Esophagus mucosa (tissue), 1 donor: Measurements from ENCODE around the gene RPL21. TPM values are rescaled to one million over a fixed set of nuclear protein-coding genes. Genes with fewer than 3 reads are reported as not detected.

Experiments used
- ATAC-seq: fragments of 200-7000 bp; cut with Tn5 transposase; one replicate; pipeline ENCODE4 v1.9.1; 2020
- total RNA-seq: library from RNA; stranded (reverse); gene quantifications from one replicate; pipeline ENCODE4 v1.2.4, GENCODE V29; 2023
- donor health status: DM: yes; HTN: yes; CAD: no.

RPL21 gene
- total RNA-seq, 1 donor from 2014 or later, result 1,003 TPM

DNA sequence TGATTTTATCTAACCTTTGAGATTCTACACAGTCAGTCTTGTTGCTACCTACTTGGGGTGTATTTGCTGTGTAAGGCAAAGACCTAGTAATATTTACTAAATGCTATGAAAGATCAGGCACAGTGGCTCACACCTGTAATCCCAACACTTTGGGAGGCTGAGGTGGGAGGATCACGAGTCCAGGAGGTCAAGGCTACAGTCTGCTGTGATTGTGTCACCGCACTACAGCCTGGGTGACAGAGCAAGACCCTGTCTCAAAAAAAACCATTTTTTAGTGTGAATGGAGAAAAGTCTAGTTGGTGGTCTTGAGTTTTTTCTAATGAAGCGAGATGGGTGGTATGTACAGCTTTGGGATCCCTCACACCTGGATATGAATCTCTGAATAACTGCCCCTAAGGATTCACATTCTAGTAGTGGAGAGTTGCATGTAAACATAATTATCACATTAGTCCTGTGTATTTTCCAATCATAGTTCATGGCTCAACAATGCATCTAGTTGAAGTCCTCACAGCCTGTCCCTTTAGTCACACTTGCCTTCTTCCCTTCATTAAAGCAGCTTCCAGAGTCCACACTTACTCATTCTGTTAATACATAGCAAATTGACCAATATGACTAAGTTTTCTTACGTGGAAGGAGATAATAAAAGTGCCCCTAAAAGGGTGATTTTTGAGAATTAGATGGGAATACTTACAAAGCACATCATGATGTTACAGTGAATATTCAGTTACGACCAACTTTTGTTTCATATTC, 7.5 kb downstream of the RPL21 start:
- ATAC-seq, result no peak

DNA sequence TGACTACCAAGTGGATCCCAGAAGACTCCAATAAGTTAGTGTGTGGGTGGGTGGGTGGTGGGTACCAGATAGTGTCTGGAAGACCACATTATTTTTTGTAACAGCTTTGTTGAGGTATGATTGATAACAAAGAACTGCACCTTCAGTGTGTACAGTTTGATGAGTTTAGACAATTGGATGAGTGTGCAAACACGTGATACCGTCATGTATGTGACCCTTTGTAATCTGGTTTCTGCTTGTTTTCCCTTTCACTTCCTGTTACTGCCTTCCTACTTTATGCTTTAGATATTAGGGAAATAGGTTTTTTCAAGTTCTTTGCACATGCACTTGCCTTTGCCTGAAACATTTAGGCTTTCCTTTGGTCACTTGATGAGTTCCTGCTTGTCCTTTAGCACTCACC, 8.5 kb downstream of the RPL21 start:
- ATAC-seq, result peak; percentile 32

DNA sequence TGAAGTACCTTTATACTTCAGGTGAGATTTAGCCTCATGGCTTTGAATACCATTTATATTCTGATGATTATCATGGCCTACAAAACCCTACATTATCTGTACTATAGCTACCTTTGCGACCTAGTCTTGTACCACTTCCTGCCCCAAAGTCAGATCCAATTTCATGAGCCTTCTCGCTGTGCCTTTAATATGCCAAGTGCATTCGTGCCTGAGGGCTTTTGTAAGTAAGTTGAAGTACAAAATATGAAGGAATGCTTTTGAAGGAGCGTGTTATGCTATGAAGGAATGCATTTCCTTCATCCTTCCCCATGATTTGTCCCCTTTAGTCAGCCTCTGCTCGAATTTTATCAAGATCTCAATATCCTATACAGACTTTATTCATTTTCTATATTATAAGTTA, 10.0 kb downstream of the RPL21 start:
- ATAC-seq, result no peak

DNA sequence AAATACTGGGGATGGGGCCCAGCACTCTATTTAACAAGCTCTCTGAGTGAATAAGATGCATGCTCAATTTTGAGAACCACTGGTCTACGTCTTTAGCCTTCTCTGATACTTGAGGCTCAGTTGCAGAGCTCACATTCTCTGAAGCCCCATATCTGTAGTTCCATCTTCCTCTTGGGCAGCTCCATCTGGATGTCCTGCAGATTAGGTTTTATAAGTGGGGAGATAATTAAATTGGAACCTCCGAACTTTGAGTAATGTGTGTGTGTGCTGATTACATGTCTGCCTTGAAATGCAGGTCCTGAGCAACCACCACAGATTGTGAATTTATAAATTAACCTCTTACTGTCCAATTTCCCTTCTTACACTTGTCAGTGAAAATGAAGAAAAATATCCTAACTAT, 12.1 kb downstream of the RPL21 start:
- no peak for ATAC-seq

DNA sequence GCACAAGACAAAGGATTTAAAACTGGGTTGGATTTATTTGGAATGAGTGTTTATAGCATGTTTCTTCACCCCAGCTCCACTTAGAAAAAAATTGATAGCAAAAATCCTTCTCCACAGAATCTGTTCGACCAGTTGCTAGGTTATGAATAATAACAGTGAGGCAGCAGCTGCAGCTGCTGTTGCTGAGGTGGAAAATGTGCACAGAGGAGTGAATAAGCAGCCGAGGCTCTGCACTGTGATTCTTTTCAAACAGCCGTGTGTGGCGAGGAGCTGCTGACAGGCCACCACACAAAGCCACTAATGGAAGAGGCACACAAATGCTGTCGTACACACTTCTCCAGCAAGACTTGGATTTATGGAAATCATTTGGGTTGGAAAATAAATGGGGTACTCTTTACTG, 12.8 kb downstream of the RPL21 start:
- ATAC-seq, result no peak

DNA sequence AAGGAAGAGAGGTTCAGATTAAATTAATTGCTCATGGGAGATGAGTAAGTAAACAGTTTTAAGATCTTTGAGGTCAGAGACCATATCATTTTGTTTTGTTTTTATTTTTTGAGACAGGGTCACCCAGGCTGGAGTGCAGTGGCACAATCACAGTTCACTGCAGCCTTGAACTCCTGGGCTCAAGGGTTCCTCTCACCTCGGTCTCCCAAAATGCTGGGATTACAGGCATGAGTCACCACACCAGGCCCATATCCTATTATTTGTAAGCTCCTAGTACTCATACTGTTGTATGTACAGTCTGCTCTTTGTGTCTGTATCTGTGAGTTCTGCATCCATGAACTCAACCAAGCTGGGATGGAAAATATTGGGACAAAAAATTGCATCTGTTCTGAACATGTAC, 13.3 kb downstream of the RPL21 start:
- ATAC-seq, result no peak

DNA sequence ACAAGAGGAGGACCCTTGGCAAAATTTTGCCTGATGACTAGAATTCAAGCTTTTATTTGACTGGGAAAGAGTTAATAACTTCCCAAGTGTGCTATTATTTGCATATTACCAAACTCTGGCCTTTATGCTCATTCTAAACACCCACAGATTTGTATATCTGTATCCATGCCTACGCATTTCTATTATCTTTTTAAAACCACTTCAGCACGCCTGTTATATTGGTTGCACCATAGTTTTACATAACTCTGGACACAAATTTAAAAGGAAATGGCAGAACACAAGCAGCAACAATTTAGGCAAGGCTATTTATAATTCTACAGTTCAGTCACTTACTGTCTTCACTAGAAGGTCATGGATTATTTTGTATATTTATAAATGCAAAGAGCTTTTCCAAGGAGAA, 15.6 kb downstream of the RPL21 start:
- ATAC-seq, result no peak

DNA sequence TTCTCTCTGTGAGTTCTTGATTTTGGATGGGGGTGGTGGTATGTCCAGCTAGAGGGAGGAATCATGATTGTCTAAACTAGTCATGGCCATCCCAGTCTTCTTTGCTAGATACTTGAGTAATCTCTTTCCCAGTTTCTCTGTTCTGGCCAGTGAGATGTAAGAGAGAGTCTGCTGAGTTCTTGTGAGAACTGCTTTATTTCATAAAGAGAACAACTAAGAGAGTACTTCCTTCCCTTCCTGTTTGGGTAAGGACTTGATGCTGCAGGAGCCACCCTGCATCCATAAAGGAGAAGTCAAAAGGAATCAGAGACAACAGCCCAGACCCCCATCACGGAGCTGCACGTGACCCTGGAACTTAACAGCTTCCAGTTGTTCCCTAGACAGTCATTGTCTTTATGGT, 16.2 kb downstream of the RPL21 start:
- ATAC-seq, result no peak

DNA sequence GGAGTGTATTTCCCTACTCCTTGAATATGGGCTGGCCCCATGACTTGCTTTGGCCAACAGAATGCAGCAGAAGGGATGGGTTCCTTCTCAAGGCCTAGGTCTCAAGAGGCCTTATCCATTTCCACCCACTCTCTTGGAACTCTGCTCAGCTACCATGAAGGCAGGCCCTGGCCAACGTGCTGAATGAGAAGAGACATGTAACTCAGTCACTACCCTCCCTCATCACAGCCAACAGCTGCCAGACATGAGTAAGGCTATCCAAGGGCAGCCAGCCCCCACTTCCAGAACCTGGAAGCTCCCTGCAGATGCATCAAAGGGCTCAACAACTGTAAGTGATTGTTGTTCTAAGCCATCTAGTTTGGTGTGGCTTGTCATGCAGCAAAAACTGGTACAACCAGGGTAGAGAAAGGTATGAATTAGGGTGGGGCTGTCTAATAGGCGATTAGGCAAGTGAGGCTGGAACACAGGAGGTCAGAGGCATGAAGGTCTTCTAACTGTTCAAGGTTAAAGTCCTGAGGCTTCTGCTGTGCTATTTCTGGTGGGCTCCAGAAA, 17.8 kb downstream of the RPL21 start:
- peak; percentile 80 for ATAC-seq

DNA sequence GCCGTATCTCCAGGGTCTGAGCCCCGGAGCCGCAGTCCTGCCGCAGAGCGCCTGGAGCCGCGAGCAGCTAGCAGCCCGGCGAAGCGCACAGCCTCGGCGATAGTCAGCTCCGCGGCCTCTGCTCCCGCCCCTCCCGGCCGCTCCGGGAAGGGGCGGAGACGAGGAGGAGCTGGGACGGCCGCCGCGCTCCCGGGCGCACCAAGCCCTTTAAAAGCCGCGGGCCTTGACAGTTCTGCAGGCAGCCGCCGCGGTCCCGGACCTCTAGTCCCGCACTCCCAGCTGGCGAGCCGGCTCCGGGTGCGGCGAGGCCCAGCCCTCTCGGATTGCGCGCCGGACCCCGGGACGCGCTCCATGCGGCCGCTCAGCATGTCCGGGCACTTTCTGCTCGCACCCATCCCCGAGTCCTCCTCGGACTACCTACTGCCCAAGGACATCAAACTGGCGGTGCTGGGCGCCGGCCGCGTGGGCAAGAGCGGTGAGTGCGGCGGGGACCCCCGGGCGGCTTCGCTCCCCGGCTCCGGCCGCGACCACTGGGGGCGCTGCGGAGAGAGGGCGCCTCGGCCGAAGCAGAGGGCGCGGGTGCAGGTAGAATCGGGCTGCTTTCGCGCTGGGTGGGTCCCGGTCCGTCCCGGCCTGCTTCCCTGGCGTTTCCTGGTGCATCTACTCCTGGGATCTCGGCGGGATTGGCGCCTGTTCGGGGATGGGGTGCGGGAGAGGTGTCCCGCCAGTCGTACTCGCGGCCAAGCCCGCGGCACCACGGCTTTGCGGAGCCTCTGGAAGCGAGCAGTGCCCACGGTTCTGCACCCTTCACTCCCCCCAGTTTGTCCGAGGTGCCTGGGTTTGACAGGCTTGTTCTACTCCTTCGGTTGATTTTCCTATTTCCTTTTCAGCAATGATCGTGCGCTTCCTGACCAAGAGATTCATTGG, 19.5 kb downstream of the RPL21 start, which contains the start of gene RASL11A:
Gene RASL11A (plus strand): TSS at position 237 of the 927 bp plus-strand sequence. CDS start 115 bp downstream, at position 352.
- ATAC-seq, result peak; percentile 88

DNA sequence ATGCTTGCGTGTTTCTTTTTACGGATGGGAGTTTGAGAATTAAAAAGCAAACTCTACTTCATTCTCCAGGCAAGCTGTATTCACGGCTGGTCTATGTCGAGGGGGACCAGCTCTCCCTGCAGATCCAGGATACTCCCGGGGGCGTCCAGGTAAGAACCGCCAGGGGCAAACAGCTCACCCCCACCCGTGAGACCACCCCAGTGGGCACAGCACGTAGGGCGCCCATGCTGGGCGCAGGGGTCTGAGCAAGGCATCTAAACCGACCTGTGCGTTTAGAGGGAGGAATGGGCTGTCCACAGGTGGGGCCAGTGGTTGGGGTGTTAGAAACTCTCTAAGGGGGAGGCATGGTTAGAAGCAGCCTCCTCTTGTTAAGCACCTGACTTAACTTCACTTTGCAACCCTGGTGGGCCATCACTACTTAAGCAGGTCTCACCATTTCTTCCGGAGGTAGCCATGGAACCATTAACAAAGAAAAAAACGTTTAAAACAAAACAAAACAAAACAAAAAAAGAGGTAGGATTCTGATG, 20.3 kb downstream of the RPL21 start:
- ATAC-seq, result no peak

DNA sequence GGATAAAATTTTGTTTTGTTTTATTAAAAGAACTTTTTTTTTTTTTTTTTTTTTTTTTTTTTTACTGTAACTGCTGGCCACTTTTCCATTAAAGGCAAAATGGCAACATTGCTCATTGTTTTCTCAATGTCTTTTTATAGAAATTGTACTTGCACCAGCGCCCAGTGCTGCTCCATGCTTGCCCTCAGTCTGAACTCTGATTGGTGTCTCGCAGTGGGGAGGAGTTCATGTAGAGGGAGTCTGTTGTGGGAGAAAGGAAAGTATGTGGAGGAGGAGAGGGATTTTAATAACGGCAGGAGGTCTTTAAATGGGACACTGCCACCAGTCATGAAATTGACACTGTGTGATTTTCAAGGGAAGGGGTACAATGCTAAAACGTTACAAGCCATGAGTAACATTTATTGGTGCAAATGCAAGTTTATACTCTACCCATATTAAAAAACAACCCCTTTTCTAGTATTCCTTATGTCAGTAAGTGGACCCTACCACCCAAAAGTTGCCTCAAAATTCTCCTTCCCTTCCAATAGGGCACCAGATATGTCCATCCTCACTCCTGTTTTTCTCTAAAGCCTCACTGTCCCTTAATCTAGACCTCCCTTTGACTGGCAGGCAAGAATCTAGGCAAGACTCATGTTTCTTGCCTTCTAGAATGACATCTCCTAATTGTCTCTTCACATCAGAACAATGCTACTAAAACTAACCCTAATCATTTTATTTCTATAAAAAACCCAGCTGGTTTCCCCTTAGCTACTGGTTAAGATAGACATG, 22.5 kb downstream of the RPL21 start:
- ATAC-seq, result no peak

DNA sequence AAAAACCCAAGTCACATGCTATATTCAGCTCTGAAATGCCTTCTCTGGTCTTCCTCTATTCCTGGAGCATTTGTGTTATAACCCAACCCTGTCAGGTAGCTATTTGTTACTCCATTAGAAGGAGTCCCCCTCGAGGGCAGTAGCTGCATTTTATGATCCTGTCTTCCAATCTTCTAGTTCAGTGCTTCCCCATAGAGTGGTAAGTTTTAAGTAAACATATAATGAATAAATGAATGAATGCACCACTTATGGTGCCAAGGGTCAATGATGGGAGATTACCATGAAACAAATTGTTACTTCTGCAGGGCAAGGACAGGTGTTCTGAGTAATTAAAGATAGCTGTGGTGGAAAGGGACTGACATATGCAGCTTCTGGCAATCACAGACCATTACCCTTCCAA, 23.3 kb downstream of the RPL21 start:
- ATAC-seq, result no peak

DNA sequence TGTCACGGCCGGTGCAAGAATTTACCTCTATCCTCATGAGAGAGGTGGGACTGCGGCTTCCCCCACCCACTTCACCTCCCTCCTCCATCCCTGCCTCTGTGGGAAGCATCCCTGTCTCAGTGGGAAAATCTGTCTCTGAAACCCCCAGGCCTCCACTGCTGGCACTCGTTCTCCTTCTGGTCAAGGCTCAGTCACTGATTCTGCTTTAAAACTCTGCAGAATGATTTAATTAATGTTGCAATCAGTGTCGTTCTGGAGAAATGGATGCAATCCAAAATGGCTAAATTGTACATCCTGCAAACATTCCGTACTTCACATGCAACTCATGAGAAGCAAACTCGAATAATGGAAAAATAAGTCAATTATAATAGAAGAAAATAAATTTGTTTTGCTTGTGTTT, 24.8 kb downstream of the RPL21 start:
- no peak for ATAC-seq

DNA sequence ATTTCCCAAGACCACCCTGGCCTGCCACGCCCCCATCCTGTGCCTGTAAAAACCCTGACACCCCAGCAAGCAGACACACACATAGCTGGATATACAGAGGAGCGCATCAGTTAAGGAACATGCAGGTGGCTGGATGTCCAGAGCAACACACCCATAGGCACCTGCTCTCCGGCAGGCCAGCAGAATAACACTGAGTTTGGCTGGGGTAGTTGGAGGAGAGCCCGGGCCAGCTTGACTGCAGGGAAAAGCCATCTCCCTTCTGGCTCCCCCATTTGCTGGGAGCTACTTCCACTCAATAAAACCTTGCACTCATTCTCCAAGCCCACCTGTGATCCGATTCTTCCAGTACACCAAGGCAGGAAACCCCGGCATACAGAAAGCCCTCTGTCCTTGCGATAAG, 28.1 kb downstream of the RPL21 start:
- ATAC-seq, result no peak

DNA sequence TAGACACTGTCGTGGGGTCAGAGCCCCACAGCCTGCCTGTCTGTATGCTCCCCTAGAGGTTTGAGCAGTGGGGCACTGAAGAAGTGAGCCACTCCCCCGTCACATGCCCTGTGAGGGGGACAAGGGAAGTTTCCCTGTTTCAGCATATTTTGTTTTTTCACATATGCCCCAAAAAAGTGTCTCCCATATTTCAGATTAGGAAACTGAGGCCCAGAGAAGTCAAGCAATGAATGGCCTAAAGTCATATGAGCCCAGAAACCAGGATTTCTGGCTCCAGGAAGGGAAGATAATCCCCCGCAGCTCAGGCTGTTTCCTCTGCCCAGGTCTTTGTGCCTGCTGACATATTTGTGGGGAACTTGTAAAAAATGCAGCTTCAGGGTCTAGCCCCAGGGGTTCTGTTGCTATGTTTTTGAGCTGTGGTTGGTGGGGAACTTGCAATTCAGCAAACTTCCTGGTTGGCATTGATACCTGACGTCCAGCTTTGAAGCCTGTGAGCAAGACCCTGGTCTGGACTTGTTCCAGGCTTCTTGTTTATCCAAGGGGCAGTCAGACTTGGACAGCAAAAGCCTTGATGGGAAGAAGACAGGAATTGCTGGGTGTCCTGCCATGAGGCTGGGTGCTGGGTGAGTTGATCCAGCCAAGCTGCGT, 28.8 kb downstream of the RPL21 start:
- no peak for ATAC-seq

DNA sequence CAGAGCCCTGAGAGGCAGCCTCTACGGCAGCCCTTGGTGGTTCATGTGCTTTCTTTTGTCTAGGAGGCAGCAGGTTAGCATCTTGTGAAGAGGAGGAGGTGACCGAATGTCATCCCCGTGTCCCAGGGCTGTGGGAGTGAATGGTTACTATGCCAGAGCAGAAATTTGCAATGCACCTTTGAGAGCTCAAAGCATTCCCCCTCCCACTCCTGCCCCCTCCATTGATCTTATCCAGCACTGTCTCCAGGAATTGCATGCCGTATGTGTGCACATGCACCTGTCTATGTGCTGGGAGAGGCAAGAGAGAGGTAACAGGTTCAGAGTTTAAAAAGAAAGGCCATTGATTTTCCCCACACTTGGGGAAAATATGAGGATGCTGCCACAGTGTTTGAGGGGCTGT, 29.5 kb downstream of the RPL21 start:
- ATAC-seq, result no peak

DNA sequence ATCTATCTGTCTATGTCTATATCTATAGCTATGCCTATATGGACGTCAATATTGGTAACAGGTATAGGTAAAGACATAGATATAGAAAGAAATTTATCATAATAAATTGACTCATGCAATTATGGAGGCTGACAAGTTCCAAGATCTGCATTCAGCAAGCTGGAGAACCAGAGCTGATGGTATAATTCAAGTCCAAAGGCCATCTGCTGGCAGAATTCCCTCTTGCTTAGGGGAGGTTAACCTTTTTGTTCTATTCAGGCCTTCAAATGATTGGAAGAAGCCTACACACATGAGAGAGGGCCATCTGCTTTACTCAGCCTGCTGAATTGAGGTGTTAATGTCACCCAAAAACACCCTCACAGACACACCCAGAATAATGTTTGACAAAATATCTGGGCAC, 30.1 kb downstream of the RPL21 start:
- no peak for ATAC-seq

DNA sequence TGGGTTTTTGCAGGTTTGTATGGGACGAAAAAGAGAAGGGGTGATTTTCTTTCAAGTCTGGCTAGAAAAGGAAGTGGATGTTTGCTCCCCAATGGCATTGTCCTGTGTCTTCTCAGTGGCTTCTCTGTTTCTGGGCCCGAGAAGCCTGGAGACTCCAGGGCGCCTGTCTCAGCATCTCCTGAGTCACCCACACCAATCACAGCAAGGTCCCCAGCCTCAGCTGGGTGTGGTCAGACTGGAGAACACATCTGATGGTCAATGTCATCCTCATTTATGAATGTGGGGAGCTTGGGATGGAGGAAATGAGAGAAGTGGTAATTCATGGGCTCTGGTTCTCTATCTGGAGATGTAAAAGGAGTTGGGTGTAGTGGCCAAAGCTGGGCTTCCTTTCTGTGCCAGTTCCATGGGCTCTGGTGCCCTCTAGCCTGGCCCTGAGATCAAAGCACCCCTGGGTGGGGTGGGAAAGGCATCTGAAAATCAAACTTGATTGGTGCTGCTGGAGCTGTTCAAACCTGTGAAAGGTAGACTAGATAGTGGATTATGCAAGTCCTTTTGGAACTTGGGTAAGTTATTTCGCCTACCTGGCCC, 32.6 kb downstream of the RPL21 start:
- ATAC-seq, result peak; percentile 38

DNA sequence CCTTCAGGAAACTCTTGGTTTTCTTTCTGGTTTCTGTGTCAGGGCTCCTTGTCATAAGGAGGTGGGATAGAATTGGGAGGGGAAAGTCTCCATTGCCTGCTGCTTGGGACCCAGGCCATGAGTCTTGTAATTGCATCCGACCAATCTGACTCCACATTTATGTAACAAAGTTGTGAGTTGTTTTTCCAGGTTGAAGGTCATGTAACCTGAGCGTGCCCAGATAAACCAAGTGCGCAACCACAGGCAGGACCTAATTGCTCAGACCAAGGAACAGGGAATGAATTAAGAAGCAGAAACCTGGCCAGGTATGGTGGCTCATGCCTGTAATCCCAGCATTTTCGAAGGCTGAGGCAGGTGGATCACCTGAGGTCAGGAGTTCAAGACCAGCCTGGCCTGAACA, 37.0 kb downstream of the RPL21 start:
- no peak for ATAC-seq

DNA sequence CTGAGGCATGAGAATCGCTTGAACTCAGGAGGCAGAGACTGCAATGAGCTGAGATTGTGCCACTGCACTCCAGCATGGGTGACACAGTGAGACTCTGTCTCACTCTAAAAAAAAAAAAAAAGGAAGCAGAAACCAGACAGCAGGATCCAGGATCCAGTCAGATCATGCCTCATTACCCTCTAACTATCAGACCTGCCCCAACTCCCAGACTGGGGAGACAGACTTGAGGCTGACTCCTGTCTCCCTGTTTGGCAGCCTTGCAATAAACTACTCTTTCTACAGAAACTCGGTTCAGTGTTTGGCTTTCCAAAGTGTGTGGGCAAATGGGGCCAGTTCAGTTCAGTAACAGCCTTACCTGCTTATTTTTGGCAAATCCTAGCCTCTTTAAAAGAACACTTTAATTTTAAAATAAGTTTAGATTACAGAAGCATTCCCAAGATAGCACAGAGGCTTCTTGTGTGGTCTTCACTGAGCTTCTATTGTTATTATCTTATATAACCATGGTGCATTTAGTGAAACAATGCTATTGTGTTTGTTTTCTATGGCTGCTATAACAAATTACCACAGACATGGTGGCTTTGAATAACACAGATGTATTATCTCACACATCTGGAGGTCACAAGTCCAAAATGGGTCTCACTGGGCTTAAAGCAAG, 37.8 kb downstream of the RPL21 start:
- ATAC-seq, result no peak
